Heart left ventricle (tissue), 16 donors: ENCODE data around the gene SPOCK2. TPM values are rescaled to one million over a fixed set of nuclear protein-coding genes. Genes with fewer than 3 reads are reported as not detected.

ENCODE experiments used
- ATAC-seq, 4 donors: fragments of 200-7000 bp; cut with Tn5 transposase; one replicate each; pipeline ENCODE4 v1.9.1; 2020 to 2022; ENCODE audit warnings: moderate library complexity in 4 of 4, mild to moderate bottlenecking in 3 of 4, moderate number of reproducible peaks in 1 of 4
- DNase-seq, 5 donors: peaks; one replicate each; pipeline ENCODE4 v3.0.0-alpha.2; 2020
- H3K27ac ChIP-seq, 12 donors: fragments of 200-600 bp; sonication (generic) in 4 of 12; one replicate each; pipeline versions ENCODE4 v1.5.0 to v1.8.0; 2016 to 2022; ENCODE audit warnings: mild to moderate bottlenecking in 2 of 12
- H3K27me3 ChIP-seq, 9 donors: fragments of 200-600 bp; sonication (generic) in 2 of 9; one replicate each; pipeline versions ENCODE4 v1.5.1 to v1.8.0; 2016 to 2022; ENCODE audit warnings: mild to moderate bottlenecking in 3 of 9
- H3K36me3 ChIP-seq, 9 donors: fragments of 200-600 bp; sonication (generic) in 2 of 9; one replicate each; pipeline versions ENCODE4 v1.5.0 to v1.8.0; 2018 to 2022; ENCODE audit warnings: mild to moderate bottlenecking in 2 of 9
- H3K4me1 ChIP-seq, 12 donors: fragments of 200-600 bp; sonication (generic) in 4 of 12; one replicate each; pipeline versions ENCODE4 v1.5.0 to v1.8.0; 2016 to 2022; ENCODE audit warnings: mild to moderate bottlenecking in 3 of 12
- H3K4me3 ChIP-seq, 12 donors: fragments of 200-600 bp; sonication (generic) in 4 of 12; one replicate each; pipeline versions ENCODE4 v1.5.0 to v1.8.0; 2017 to 2022; ENCODE audit warnings: mild to moderate bottlenecking in 9 of 12, moderate library complexity in 4 of 12
- H3K9me3 ChIP-seq, 12 donors: fragments of 200-600 bp; sonication (generic) in 4 of 12; one replicate each; pipeline versions ENCODE4 v1.5.0 to v1.8.0; 2016 to 2022; ENCODE audit warnings: mild to moderate bottlenecking in 1 of 12
- POLR2A ChIP-seq, 2 donors: fragments of 450-650 bp; IDR thresholded peaks; one replicate each; pipeline ENCODE4 v1.6.1; 2017; ENCODE audit warnings: antibody characterized with exemption in 2 of 2, mild to moderate bottlenecking in 2 of 2, moderate library complexity in 2 of 2
- whole genome bisulfite sequencing, 4 donors: extraction: QIAGEN DNeasy Blood & Tissue Kit in 2 of 4; methylation state at CpG; one replicate each; pipeline versions ENCODE4 v1.1.5 to v1.1.7; 2013 to 2018; 5-methylcytosine and 5-hydroxymethylcytosine counted together
- intact Hi-C, 10 donors: fragments of 100-400 bp; cut with DNase I; formaldehyde crosslinking; loops; one replicate each; pipeline versions ENCODE4 v1.11.1 to v1.14.2; 2022
- polyA plus RNA-seq, 2 donors: library from polyadenylated mRNA; stranded (reverse); fragments of 200-250 nt; gene quantifications; one replicate each; pipeline ENCODE4 v1.2.3, GENCODE V29; 2013
- total RNA-seq, 9 donors: library from RNA; depleted of rRNA in 2 of 9; stranded (reverse); fragments of >200 nt in 2 of 9; fragmentation: NEBNext Ultra II Directional in 3 of 9; extraction: Animal tissue kit (Norgen Biotek cat#: 25700) in 3 of 9; gene quantifications; one replicate each; pipeline versions ENCODE4 v1.1.0 to v1.2.4, GENCODE V29; 2016 to 2023
- TF ChIP-seq, protein P1 (sequence below), 12 donors: fragments of 200-600 bp; sonication (generic) in 4 of 12; IDR thresholded peaks; one replicate each; pipeline versions ENCODE4 v1.5.0 to v1.8.0; 2018 to 2022; ENCODE audit warnings: antibody characterized with exemption in 12 of 12, mild to moderate bottlenecking in 5 of 12
- donor health status: ischemic (EF 13 %, LVEDD 7.1; RV severe dilation, severe dysfunction).
- donor health status: healthy with polysubstance abuse.
- donor health status: DM: no; HTN: yes; CAD: no.
- donor health status: DM: no; HTN: no; CAD: no.
- donor health status: ischemic (EF 25% LVEDD 6.9; RV normal size, moderate dysfunction).
- donor health status: ischemic (EF 25% LVEDD 5.7; RV mildly dilated, moderate dysfunction).
- donor health status: healthy.
- donor health status: DM: yes; HTN: yes; CAD: no.
- donor health status: ischemic (EF 35%, LVEDD 5.7; RV mildly dilated, moderate dysfunction).
- donor health status: nonischemic (EF 11% LVEDD 7.7; RV severe dilation, severe dysfunction).
- donor health status: DM: yes; HTN: yes; CAD: no.
- donor health status: PGD.
- donor health status: ischemic (EF 29% LVEDD 5.4; RV normal size, mild dysfunction).
- donor health status: nonischemic (EF 23%, LVEDD 6.1; RV moderate dilation, normal function).

Gene SPOCK2
- total and polyA plus RNA-seq, 11 donors: 4.4 to 16.6 (median 8.0) TPM

DNA sequence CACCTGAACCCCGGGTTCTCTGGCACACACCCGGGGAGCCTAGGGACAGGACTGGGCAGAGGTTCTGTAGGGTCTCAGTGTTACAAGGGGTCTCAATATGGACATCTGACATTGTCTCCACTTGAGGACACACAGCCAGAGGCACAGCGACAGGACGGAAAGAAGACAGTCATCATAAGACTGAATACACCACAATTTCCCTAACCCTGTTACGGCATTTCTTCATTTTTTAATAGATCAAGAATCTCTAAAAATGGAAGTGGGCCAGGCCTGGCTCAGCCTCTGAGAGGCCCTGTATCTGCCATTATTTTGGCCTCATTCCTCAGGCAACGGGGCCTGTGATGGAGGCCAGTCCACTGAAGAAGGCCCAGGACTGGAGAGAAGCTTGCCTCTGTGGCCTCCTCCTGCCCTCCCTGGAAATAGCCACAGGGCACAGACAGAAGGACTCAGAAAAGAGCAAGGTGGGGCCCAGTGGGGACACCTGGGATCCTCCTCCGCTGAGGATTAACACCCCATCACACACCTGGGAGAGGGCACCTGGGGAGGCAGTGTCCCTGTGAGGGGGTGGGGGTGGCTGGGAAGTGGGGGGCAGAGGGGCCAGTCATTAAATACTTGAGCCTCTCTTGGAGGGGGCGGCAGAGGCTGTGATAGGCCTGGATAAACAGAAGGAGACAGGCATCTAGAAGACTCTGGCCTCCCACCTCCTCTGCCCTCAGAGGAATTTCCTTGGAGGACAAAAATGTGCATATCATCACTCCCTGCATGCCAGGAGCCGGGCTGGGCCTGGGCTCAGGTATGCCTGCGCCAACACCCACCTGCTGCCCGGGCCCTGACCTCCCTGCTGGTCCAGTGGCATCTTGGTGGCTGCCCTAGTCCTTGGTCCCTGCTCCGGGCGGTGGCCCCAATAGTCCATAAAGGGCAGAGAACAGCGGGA lies 8.0 kb downstream of the SPOCK2 start:
- Histone ChIP-seq H3K4me3 (no peak overlapping the region), H3K27me3 (no peaks in the 10 kb centered on the region), H3K27ac (no peak overlapping the region), H3K9me3 (no peaks in the 10 kb centered on the region), H3K36me3 (no peaks in the 10 kb centered on the region), H3K4me1 (peaks cover 0 to 8% (median 0%) of the 10 kb centered on the region in 12 donors)
- 88 to 91% (median 89%) methylated on average over 8 to 14 of the region's 14 CpGs for whole genome bisulfite sequencing, 4 donors
- no peak for DNase-seq
- no peak for ATAC-seq
- intact Hi-C loops: no loop called here
- no peak for TF ChIP-seq POLR2A (IDR thresholded peaks at IDR 0.05)
- TF ChIP-seq, protein P1, sequence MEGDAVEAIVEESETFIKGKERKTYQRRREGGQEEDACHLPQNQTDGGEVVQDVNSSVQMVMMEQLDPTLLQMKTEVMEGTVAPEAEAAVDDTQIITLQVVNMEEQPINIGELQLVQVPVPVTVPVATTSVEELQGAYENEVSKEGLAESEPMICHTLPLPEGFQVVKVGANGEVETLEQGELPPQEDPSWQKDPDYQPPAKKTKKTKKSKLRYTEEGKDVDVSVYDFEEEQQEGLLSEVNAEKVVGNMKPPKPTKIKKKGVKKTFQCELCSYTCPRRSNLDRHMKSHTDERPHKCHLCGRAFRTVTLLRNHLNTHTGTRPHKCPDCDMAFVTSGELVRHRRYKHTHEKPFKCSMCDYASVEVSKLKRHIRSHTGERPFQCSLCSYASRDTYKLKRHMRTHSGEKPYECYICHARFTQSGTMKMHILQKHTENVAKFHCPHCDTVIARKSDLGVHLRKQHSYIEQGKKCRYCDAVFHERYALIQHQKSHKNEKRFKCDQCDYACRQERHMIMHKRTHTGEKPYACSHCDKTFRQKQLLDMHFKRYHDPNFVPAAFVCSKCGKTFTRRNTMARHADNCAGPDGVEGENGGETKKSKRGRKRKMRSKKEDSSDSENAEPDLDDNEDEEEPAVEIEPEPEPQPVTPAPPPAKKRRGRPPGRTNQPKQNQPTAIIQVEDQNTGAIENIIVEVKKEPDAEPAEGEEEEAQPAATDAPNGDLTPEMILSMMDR (IDR thresholded peaks at IDR 0.05): no peak

- H3K4me3 ChIP-seq: no peak overlapping the region
- no peaks in the 10 kb centered on the region for H3K27me3 ChIP-seq
- WGBS, 4 donors: 74 to 90% (median 82%) methylated on average over 4 to 5 of the region's 5 CpGs
- no peak overlapping the region for H3K27ac ChIP-seq
- H3K9me3 ChIP-seq: no peaks in the 10 kb centered on the region
- DNase-seq (peak in 1 of 5 donors; percentile 6), ATAC-seq (no peak)
- H3K4me1 ChIP-seq: peaks cover 0 to 8% (median 0%) of the 10 kb centered on the region in 12 donors
- TF ChIP-seq POLR2A (IDR thresholded peaks at IDR 0.05): no peak
- TF ChIP-seq, protein P1 (IDR thresholded peaks at IDR 0.05): no peak
- no peaks in the 10 kb centered on the region for H3K36me3 ChIP-seq
- intact Hi-C loops: no loop called here
Observed at GRCh38 chr10:72079356-72079755, 9.0 kb downstream of the SPOCK2 start.

- H3K4me1 ChIP-seq: peaks cover 0 to 11% (median 2%) of the 10 kb centered on the region in 12 donors
- no peaks in the 10 kb centered on the region for H3K9me3 ChIP-seq
- TF ChIP-seq, protein P1 (IDR thresholded peaks at IDR 0.05): no peak
- TF ChIP-seq POLR2A (IDR thresholded peaks at IDR 0.05): no peak
- intact Hi-C loops: no loop called here
- no peaks in the 10 kb centered on the region for H3K27me3 ChIP-seq
- no peak for ATAC-seq
- whole genome bisulfite sequencing, 4 donors: 91 to 95% (median 93%) methylated on average over 20 of the region's 20 CpGs
- H3K36me3 ChIP-seq: no peaks in the 10 kb centered on the region
- H3K4me3 ChIP-seq: no peak overlapping the region
- no peak overlapping the region for H3K27ac ChIP-seq
- peak in 2 of 5 donors; percentile 12 to 35 for DNase-seq
Observed at GRCh38 chr10:72077275-72077990, 10.9 kb downstream of the SPOCK2 start.

GRCh38 chr10:72076756-72077155 lies 11.6 kb downstream of the SPOCK2 start:
- H3K4me1 ChIP-seq: peaks cover 0 to 11% (median 2%) of the 10 kb centered on the region in 12 donors
- DNase-seq: peak in 2 of 5 donors; percentile 4 to 13
- TF ChIP-seq POLR2A (IDR thresholded peaks at IDR 0.05): no peak
- TF ChIP-seq, protein P1 (IDR thresholded peaks at IDR 0.05): no peak
- no peak overlapping the region for H3K4me3 ChIP-seq
- intact Hi-C loops: no loop called here
- 67 to 79% (median 70%) methylated on average over 5 of the region's 5 CpGs for WGBS, 4 donors
- peaks cover 0 to 4% (median 0%) of the 10 kb centered on the region in 12 donors for H3K9me3 ChIP-seq
- no peak overlapping the region for H3K27ac ChIP-seq
- no peaks in the 10 kb centered on the region for H3K27me3 ChIP-seq
- H3K36me3 ChIP-seq: no peaks in the 10 kb centered on the region
- ATAC-seq: no peak
